Measurements from ENCODE around the gene OLIG2.

Gene OLIG2

DNA sequence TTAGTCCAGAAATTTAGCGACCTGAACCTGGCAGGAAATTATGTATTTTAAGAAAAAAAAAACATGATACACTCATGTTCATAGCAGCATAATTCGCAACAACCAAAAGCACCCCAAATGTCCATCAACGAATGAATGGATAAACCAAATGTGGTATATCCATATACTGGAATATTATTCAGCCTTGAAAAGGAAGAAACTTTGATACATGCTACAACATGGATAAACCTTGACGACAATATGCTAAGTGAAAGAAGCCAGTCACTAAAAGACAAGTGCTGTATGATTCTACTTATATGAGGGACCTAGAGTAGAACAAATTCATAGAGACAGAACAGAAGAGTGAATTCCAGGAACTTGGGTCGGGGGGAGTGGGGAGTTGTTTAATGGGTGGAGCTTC lies 43.5 kb downstream of the OLIG2 start:
- no peak for DNase-seq

DNA sequence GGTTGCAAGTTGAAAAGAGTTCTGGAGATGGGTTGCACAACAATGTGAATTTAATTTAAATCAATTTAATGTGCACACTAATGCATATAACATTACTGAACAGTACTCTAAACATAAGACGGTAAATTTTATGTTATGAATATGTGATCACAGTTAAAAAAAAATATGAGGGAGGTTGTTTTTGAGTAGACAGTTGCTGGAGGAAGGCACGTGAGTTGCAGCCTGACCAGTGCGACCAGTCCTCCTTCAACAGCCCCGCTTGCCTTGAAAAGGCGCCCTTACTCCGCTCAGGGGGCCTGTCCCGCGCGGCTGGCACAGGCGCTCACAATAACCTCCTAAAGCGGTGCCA lies 43.9 kb downstream of the OLIG2 start:
- DNase-seq: no peak

DNA sequence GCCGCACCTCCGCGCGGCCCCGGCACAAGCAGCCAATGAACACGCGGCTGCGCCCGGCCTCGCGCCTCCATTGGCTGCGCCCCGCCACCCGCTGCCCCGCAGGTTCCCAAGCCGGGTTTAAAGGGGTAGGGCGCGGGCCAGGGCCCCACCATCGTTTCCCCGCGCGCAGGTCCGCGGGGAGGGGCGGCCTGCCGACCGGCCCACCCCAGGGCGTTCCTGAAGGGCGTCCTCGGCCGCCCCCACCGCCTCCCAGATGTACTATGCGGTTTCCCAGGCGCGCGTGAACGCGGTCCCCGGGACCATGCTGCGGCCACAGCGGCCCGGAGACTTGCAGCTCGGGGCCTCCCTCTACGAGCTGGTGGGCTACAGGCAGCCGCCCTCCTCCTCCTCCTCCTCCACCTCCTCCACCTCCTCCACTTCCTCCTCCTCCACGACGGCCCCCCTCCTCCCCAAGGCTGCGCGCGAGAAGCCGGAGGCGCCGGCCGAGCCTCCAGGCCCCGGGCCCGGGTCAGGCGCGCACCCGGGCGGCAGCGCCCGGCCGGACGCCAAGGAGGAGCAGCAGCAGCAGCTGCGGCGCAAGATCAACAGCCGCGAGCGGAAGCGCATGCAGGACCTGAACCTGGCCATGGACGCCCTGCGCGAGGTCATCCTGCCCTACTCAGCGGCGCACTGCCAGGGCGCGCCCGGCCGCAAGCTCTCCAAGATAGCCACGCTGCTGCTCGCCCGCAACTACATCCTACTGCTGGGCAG lies 44.4 kb downstream of the OLIG2 start, which contains the start of gene OLIG1:
OLIG1 (plus strand) TSS at position 148 of the 750 bp plus-strand sequence; CDS start at position 254, 106 bp downstream.
- peak in 1 of 2 experiments; percentile 6 for DNase-seq

DNA sequence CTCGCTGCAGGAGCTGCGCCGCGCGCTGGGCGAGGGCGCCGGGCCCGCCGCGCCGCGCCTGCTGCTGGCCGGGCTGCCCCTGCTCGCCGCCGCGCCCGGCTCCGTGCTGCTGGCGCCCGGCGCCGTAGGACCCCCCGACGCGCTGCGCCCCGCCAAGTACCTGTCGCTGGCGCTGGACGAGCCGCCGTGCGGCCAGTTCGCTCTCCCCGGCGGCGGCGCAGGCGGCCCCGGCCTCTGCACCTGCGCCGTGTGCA lies 44.9 kb downstream of the OLIG2 start:
- no peak for DNase-seq

DNA sequence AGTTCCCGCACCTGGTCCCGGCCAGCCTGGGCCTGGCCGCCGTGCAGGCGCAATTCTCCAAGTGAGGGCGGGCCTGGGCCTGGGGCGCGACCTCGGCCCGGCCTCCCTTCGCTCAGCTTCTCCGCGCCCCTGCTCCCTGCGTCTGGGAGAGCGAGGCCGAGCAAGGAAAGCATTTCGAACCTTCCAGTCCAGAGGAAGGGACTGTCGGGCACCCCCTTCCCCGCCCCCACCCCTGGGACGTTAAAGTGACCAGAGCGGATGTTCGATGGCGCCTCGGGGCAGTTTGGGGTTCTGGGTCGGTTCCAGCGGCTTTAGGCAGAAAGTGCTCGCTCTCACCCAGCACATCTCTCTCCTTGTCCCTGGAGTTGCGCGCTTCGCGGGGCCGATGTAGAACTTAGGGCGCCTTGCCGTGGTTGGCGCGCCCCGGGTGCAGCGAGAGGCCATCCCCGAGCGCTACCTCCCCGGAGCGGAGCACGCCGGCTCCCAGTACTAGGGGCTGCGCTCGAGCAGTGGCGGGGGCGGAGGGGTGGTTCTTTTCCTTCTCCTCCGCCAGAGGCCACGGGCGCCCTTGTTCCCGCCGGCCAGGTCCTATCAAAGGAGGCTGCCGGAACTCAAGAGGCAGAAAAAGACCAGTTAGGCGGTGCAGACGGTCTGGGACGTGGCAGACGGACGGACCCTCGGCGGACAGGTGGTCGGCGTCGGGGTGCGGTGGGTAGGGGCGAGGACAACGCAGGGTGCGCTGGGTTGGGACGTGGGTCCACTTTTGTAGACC lies 45.4 kb downstream of the OLIG2 start:
- DNase-seq: no peak

GRCh38 chr21:33071770-33072306 lies 46.1 kb downstream of the OLIG2 start:
- no peak for DNase-seq

- DNase-seq: no peak
Measured at GRCh38 chr21:33073636-33074035, 47.9 kb downstream of the OLIG2 start.

DNA sequence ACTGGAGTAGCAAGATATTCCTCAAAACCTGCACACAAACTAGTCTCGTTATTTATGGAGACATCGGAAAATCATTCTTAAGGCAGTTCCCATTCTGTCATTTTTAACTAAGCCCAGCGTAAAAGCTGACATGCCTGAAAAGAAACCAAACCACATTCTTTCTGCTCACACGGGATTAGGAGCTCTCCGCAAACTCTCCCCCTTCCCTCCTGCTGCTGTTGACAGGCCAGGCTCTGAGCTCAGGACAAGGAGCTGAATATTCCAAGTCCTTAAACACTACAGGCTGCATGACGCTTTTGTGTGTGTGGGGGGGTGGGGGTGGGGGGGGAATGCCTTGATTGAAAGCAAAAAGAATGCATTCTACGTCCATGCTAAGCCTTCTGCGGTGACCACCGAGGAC lies 49.4 kb downstream of the OLIG2 start:
- no peak for DNase-seq

DNA sequence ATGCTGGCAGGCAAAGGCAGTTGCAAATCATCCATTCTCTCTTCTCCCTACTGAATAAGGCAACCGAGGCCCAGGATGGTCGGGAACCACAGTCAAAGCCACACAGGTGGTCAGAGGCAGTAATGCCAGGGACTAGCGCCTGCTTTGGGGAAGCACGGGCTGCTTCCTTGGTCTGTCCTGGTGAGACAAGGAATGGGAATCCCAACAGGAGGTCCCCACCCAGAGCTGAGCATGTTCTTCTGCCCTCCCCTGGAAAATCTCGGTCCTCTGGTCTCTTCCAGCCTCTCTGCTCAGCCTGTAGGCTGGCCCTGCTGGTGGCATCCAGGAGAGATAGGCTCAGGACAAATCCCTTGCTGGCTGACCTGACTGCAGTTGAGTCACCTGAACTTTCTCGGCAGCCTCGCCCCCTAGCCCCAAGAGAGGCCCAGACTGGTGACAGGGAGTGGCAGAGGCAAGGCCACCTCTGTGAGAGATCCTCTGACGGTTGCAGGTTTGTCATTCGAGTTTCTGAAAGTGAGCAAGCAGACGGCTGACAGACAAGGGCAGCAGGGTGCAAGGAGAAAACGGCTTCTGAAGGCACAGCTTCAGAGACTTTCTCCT lies 50.0 kb downstream of the OLIG2 start:
- no peak for DNase-seq

DNA sequence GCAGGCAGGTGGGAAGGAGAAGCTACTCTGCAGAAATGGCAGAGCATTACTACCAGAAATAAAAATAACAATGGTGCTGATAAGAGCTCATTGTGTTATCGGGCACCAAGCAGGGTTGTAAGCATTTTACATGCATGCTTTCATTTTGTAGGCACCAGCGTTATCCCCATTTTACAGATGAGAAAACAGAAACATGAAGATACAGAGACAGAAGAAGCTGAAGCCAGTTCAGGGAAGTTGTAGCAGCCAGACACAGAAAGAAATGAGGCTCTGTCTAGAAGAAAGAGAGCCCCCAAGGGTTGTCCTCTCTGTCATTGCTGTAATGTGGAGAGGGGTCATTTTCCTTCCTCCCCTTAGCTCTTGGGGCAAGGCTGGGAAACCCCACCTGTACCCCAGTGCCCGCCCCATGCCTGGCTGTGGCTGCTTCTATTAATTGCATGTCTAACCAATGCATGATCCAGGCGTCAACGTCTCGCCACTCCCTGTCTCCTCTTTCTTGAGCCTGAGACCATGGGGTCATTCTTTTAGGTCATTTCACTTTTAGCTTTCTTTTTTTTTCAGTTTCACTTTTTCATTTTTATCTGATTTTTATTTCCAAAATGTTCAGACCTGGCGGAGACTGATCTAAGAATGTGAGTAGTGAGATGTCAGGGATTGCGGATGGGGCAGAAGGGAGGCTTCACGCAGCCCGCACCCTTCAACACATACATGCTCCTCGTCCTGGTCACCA lies 51.0 kb downstream of the OLIG2 start:
- no peak for DNase-seq
